Measurements from ENCODE around the gene KCNQ1.

- TF ChIP-seq POLR2A (IDR thresholded peaks at IDR 0.05) (no peak), CTCF (IDR thresholded peaks at IDR 0.05) (no peak), EP300 (IDR thresholded peaks at IDR 0.05; ENCODE audit: low read depth) (no peak)
Measured at GRCh38 chr11:2775626-2776350, 331.0 kb downstream of the KCNQ1 start.
